HG02884 (cell line): ENCODE measurements around the gene GIPC3.
A peak's percentile ranks its signal among the peaks of the same experiment; 100 is the strongest.
"Not testable (repeated sequence)": the region's sequence is repeated elsewhere in the genome, so short reads cannot be mapped to it uniquely, and the experiment has no call there.

Experiments
- ATAC-seq: cut with Tn5 transposase; IDR thresholded peaks from one replicate; pipeline ENCODE4 v1.9.1; 2021; ENCODE audit warnings: mild to moderate bottlenecking, moderate library complexity; ENCODE audit not compliant: unreplicated experiment

The GIPC3 gene

GRCh38 chr19:3615524-3616135, 30.4 kb downstream of the GIPC3 start:
- no peak for ATAC-seq

- ATAC-seq, result no peak
Observed at GRCh38 chr19:3617463-3617862, 32.2 kb downstream of the GIPC3 start.

GRCh38 chr19:3618144-3618810, 33.0 kb downstream of the GIPC3 start:
- no peak for ATAC-seq

GRCh38 chr19:3618811-3619630, 33.7 kb downstream of the GIPC3 start:
- no peak for ATAC-seq

DNA sequence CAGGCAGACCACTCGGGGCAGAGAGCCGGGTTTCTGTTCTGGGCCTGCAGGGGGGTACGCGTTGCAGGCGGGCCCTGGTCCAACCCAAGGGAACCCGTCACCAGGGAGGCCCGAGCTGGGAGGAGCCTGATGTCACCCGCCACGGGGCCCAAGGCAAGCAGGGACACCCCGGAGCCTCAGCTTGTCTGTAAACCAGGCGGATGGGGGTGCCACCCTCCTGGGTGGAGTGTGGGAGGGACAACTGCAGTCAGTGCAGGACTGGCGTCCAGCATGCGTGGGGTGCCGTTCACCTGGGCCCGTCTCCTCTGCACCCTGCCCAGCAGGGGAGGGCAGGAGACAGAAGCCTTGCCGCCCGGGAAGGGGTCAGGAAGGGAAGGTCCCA, 34.3 kb downstream of the GIPC3 start:
- ATAC-seq, result no peak

DNA sequence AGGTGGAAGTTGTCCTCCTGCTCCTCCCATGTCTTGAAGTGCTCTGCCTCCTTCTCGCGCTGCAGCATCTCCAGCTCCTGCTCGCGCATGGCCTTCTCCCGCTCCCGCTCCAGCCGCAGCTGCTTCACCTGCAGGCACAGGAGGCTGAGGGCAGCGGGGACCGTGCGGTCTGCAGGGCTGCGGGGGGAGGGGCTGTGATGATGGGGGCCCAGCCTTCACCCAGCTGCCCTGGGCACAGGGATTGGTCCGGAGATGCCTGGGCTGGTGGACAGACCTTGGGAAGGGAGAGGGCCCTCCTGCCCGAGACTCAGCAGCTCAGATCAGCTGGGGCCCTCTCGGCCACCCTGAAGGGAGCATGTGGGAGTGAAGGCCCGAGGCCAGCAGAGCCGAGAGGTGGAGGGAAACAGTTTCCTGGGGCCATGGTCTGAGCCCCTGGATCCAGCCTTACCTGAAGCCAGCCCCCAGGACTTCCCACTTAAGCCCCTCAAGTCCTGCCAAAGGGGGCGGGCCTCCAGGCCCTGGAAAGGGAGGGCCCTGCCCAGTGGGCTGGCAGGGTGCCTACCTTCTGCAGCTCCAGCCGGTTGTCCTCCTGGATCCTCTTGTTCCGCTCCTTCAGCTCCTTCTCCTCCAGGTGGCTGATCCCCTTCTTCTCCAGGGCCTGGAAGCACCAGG, 35.0 kb downstream of the GIPC3 start:
- ATAC-seq, result no peak

DNA sequence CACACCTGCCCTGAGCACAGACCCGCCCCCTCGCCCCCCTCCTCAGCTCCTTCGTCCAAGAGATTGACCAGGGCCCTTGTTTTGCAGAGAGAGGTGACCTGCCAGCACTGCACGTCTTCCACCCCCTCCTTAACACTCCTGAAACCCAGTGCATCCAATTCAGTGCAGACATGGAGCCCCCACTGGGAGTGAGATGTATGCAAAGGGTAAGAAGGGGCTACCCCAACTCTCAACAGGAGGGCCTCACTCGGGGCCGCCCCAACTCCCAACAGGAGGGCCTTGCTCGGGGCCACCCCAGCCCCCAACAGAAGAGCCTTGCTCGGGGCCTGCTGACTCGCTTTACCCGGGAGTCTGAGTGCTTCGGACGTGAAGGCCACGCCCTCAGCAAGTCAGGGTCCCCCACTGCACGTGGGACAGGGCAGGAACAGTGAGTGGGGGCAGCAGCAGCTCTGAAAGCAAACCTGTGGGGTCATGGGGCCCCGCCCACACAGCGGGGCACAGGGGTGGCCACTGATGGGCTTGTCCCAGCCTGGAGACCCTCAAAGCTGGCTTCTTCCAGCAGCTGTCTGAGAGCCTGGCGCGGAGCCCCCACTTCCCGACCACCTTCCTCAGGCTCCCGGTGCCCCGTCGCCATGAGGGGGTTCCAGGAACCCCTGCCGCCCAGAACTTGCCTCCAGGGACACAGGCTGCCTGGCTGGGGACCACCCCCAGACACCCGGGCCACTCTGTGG, 35.7 kb downstream of the GIPC3 start:
- no peak for ATAC-seq

GRCh38 chr19:3621689-3622088, 36.4 kb downstream of the GIPC3 start:
- no peak for ATAC-seq

GRCh38 chr19:3622224-3622623, 36.9 kb downstream of the GIPC3 start:
- ATAC-seq, result no peak

DNA sequence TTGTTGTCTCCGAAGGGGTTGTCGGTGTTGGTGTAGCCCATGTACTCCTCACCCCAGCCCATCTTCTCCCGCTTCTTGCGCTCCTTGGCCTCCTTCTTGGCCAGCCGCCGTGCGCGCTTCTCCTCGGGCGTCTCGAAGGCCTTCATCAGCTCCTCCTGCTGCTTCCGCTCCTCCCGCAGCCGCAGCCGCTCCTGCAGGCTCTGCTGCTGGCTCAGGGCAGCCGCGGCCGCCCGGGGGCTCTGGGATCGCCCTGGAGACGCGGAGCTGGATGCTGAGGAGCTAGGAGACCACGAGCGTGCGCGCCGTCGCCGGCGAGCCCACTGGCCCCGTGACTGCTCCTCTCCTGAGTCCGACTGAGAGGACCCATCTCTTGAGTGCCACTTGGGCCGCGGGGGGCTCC, 38.4 kb downstream of the GIPC3 start:
- ATAC-seq, result no peak

DNA sequence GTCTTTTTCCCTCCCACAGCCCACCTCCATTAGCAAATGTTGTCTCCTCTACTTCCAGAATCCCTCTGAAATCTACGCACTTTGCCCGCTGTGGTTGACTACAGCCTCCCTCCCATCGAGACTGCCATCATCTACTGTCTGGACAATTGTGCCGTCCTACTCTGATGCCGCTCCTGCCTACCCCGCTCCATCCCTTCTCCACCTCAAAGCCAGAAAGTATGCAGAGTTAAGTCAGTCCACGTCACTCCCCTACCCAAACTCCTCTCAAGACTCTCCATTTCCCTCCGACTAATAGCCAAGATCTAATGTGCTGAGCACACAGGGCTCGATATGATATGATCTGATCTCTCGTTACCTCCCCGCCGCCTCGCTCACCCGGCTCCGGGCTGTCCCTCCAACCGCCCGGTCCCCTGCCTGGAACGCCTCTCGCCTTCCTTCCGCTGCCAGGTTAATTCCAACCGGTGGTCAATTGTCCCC, 40.8 kb downstream of the GIPC3 start:
- ATAC-seq, result no peak

DNA sequence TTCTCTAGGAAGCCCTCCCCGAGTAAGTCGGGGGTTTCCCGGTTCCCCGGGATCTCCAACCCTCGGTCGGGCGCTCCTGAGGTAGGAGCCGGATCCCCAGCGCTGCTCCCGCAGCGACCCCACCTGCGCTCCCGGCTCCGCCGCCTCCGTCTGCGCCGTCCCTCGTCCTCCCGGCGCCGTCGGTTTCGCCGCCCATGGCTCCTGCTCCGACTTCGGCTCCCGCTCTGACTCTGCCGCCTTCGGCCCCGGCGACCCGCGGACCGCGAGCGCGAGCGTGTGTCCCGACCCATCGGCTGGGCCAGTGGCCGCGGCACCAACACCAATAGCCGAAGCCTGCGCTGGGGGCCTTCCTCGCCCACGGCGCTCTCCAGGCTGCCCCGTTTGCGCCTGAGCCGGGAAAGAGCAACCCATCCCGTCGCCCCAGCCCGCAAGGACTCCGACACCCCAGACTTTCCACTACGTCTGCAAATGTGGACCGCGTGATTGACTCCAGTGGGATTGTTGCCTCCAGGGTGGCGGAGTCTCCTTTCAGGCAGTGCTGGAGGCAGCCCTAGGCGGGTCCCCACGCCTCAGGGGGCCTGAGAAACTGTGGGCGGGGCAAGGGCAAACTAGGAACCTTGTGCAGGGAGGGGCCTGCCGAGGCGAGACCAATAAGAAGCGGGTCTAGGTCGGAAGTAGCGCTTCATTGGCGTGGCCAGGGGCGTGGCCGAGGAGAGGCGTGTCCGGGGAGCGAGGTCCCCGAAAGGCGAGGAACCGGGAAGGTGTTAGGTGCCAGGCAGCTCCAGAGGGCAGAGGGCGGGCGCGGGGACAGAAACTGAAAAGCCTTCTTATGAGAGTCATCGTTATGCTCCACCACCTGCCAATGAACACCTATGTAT, 41.4 kb downstream of the GIPC3 start, which contains the start of gene CACTIN:
Gene CACTIN, minus strand, starts transcription at position 318 of the 878 bp plus-strand sequence. Its CDS starts 28 bp downstream, at position 290.
- ATAC-seq, result peak; percentile 80

DNA sequence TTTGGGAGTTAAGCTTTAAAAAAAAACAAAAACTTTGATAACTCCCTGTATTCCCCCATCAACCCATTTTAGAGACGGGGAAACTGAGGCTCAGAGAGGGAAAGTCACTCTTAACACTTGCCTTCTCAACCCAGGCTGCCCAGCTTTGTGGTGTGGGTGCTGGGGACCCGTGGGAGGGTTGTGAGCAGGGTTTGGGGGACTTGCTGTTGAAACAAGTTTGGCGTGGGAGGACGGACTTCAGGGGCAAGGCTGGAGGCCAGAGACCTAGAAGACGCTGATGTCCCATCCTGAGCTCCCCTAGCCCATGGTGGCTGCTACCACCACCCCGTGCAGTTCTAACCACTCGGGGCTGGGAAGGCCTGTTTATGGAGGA, 42.1 kb downstream of the GIPC3 start:
- no peak for ATAC-seq

DNA sequence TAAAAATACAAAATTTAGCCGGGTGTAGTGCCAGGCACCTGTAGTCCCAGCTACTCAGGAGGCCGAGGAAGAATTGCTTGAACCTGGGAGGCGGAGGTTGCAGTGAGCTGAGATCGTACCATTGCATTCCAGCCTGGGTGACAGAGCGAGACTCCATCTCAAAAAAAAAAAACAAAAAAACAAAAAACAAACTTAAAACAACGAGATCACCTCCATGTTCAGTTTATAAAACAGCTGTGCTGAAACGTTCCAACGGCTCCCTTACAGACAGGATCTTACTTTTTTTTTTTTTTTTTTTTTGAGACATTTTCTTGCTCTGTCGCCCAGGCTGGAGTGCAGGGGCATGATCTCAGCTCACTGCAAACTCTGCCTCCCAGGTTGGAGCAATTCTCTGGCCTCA, 43.5 kb downstream of the GIPC3 start:
- ATAC-seq, result not testable (repeated sequence)

DNA sequence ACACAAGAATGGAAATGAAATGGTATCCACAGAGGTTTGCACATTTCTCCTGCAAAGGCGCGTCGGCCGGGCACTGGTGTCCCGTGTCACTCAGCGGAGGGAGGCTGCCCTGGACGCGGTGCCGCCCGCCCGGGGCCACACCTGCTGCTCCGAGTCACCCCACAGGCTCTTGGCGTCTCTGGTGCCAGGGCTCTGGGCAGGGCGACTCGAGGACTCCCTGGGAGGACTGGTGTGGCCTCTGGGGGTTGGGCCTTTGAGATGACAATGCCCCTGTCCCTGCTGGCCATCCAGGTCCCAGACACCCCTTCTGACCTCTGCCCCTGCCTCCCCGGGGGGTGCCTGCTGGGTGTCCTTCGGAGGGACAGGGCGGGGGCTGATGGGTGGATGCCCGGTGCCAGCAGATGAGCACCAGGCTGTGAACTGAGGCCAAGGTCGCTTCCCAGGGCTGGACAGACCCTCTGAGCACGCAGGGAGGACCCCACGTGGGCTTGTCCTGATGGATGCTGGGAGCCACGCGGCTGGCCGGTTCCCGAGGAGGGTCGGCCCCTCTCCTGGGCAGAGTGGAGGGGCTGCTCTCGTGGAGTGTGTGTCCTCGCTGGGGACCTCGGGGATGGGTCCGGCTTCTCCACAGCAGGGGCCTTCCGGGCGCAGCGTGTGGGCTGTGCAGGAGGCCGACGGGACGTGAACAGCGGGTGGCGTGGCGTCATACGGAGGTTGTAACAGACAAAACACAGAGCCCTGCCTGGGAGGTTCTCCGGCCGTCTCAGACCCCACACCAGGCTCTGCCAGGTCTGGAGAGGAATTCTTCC, 46.0 kb downstream of the GIPC3 start:
- no peak for ATAC-seq

DNA sequence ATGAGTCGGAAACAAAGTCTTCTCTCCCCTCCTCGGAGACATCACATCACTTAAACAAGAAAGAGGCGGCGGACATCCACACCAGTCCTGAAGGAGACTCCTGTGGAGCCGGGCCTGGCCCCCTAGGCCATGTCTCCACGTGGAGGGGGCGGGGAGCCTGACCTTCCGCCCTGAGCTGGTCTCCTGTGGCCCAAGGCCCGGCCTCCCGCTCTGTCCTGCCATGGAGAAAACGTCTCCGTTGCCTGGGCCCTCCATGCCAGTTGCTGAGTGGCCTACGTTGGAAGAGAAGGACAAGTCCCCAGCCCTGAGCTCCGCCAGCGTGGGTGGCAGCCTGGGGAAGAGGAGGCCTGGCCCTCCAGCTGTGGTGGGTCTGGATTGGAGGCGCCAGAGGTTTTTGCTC, 46.8 kb downstream of the GIPC3 start:
- ATAC-seq, result no peak

GRCh38 chr19:3632739-3633558, 47.7 kb downstream of the GIPC3 start:
- ATAC-seq, result no peak

GRCh38 chr19:3633559-3633988, 48.3 kb downstream of the GIPC3 start:
- no peak for ATAC-seq
